ENCODE measurements around the gene CIDEB.

DNA sequence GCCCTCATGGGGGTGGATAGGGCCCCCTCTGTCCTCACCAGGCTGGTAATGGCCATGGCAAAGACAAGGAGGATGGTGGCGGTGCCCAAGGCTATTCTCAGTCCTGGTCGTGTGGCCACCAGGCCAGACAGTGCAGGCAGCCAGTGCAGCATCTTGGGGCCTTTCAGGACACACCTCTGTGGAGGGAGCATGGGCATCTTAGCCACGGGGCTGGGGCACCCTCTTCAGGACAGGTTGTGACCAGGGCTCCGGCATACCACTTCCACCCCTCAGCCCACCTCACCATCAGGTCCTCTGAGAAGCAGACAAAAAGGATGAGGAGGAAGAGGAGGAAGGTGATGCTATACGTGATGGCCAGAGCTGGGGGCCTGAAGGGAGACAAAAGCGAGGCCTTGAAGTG, 16.2 kb upstream of the CIDEB start:
- TF ChIP-seq POLR2A (IDR thresholded peaks at IDR 0.05), result no peak
- TF ChIP-seq, protein P1, sequence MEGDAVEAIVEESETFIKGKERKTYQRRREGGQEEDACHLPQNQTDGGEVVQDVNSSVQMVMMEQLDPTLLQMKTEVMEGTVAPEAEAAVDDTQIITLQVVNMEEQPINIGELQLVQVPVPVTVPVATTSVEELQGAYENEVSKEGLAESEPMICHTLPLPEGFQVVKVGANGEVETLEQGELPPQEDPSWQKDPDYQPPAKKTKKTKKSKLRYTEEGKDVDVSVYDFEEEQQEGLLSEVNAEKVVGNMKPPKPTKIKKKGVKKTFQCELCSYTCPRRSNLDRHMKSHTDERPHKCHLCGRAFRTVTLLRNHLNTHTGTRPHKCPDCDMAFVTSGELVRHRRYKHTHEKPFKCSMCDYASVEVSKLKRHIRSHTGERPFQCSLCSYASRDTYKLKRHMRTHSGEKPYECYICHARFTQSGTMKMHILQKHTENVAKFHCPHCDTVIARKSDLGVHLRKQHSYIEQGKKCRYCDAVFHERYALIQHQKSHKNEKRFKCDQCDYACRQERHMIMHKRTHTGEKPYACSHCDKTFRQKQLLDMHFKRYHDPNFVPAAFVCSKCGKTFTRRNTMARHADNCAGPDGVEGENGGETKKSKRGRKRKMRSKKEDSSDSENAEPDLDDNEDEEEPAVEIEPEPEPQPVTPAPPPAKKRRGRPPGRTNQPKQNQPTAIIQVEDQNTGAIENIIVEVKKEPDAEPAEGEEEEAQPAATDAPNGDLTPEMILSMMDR (IDR thresholded peaks at IDR 0.05), result no peak

Measured in ovary (tissue), 3 donors.